ELR (cell line): Measurements from ENCODE around the gene DMD.
"Not testable (repeated sequence)": the region's sequence is repeated elsewhere in the genome, so short reads cannot be mapped to it uniquely, and the experiment has no call there.

Experiments
- DNase-seq: peaks from one replicate; pipeline ENCODE4 v3.0.0-alpha.2; 2015; ENCODE audit warnings: low read depth

DMD gene

GRCh38 chrX:33211356-33212260, at the start of gene DMD:
TSS of gene DMD (minus strand) at chrX:33211549. CDS start at chrX:33211312, 237 bp downstream.
- DNase-seq, result no peak

- DNase-seq, result no peak
These were observed 41.0 kb upstream of the DMD start for GRCh38 chrX:33252306-33252825.

- no peak for DNase-seq
These were observed 7.5 kb upstream of the DMD start for GRCh38 chrX:33218819-33219218.

- no peak for DNase-seq
These were observed 1.2 kb downstream of the DMD start for GRCh38 chrX:33210156-33210555.

GRCh38 chrX:33207056-33207455, 4.3 kb downstream of the DMD start:
- no peak for DNase-seq

- DNase-seq, result no peak
These were observed 6.0 kb downstream of the DMD start for GRCh38 chrX:33205321-33205720.

GRCh38 chrX:33204889-33205288, 6.5 kb downstream of the DMD start:
- DNase-seq, result no peak

GRCh38 chrX:33198561-33199279, 12.6 kb downstream of the DMD start:
- no peak for DNase-seq

GRCh38 chrX:33195698-33196097, 15.7 kb downstream of the DMD start:
- no peak for DNase-seq

- no peak for DNase-seq
These were observed 16.4 kb downstream of the DMD start for GRCh38 chrX:33194876-33195433.

GRCh38 chrX:33194289-33194688, 17.1 kb downstream of the DMD start:
- no peak for DNase-seq

GRCh38 chrX:33190016-33190415, 21.3 kb downstream of the DMD start:
- no peak for DNase-seq

- DNase-seq, result no peak
These were observed 22.5 kb downstream of the DMD start for GRCh38 chrX:33188881-33189280.

- no peak for DNase-seq
These were observed 23.1 kb downstream of the DMD start for GRCh38 chrX:33188286-33188685.

- not testable (repeated sequence) for DNase-seq
These were observed 26.5 kb downstream of the DMD start for GRCh38 chrX:33184803-33185202.

- DNase-seq, result no peak
These were observed 28.0 kb downstream of the DMD start for GRCh38 chrX:33183361-33183760.

- no peak for DNase-seq
These were observed 32.7 kb downstream of the DMD start for GRCh38 chrX:33178690-33179089.

GRCh38 chrX:33178218-33178617, 33.1 kb downstream of the DMD start:
- DNase-seq, result no peak

- no peak for DNase-seq
These were observed 36.1 kb downstream of the DMD start for GRCh38 chrX:33175201-33175600.

GRCh38 chrX:33171041-33171440, 40.3 kb downstream of the DMD start:
- no peak for DNase-seq

- no peak for DNase-seq
These were observed 49.5 kb downstream of the DMD start for GRCh38 chrX:33161829-33162228.

GRCh38 chrX:33160273-33160672, 51.1 kb downstream of the DMD start:
- DNase-seq, result no peak
